BLaER1 (cell line): ENCODE results near the gene MRPS27.

Source experiments
- H3K27ac ChIP-seq: shearing (Covaris generic); formaldehyde crosslinking; 2 replicates; pipeline ENCODE4 v1.8.1; 2022
- H3K27me3 ChIP-seq: shearing (Covaris generic); formaldehyde crosslinking; 2 replicates; pipeline ENCODE4 v1.8.1; 2022
- H3K36me3 ChIP-seq: shearing (Covaris generic); formaldehyde crosslinking; 2 replicates; pipeline ENCODE4 v1.8.1; 2022
- H3K4me1 ChIP-seq: shearing (Covaris generic); formaldehyde crosslinking; 2 replicates; pipeline ENCODE4 v1.8.1; 2022
- H3K4me2 ChIP-seq: shearing (Covaris generic); formaldehyde crosslinking; 2 replicates; pipeline ENCODE4 v1.8.1; 2022
- H3K4me3 ChIP-seq: shearing (Covaris generic); formaldehyde crosslinking; 2 replicates; pipeline ENCODE4 v1.8.1; 2022
- H3K9ac ChIP-seq: shearing (Covaris generic); formaldehyde crosslinking; 2 replicates; pipeline ENCODE4 v1.8.1; 2022
- H3K9me3 ChIP-seq: shearing (Covaris generic); formaldehyde crosslinking; 2 replicates; pipeline ENCODE4 v1.8.1; 2022
- H4K20me1 ChIP-seq: shearing (Covaris generic); formaldehyde crosslinking; 2 replicates; pipeline ENCODE4 v1.8.1; 2022
- Cebpa-rat ChIP-seq: shearing (Covaris generic); IDR thresholded peaks from 2 replicates; pipeline ENCODE4 v1.8.1; 2022

Gene MRPS27

GRCh38 chr5:72284559-72285423, 35.2 kb downstream of the MRPS27 start:
- H3K36me3 ChIP-seq = peaks cover 44% of the 10 kb centered on the region
- H3K4me3 ChIP-seq = no peak overlapping the region
- H3K27me3 ChIP-seq = no peaks in the 10 kb centered on the region
- H3K9me3 ChIP-seq = no peaks in the 10 kb centered on the region
- H3K4me2 ChIP-seq = peak overlapping the region; percentile 1; the same call in 1 of the 2 replicates
- peaks cover 17% of the 10 kb centered on the region for H3K4me1 ChIP-seq
- no peak overlapping the region for H3K27ac ChIP-seq
- no peaks in the 10 kb centered on the region for H4K20me1 ChIP-seq
- no peak overlapping the region for H3K9ac ChIP-seq
- no peak for TF ChIP-seq Cebpa-rat

- H4K20me1 ChIP-seq = no peaks in the 10 kb centered on the region
- no peak overlapping the region for H3K27ac ChIP-seq
- TF ChIP-seq Cebpa-rat = no peak
- no peak overlapping the region for H3K4me2 ChIP-seq
- H3K4me3 ChIP-seq = no peak overlapping the region
- peaks cover 8% of the 10 kb centered on the region; the same call in 1 of the 2 replicates for H3K4me1 ChIP-seq
- H3K9ac ChIP-seq = no peak overlapping the region
- no peaks in the 10 kb centered on the region for H3K27me3 ChIP-seq
- H3K36me3 ChIP-seq = peaks cover 29% of the 10 kb centered on the region
- no peaks in the 10 kb centered on the region for H3K9me3 ChIP-seq
These were observed 36.7 kb downstream of the MRPS27 start for GRCh38 chr5:72283358-72283757.

- Histone ChIP-seq H4K20me1 (no peaks in the 10 kb centered on the region), H3K4me2 (no peak overlapping the region), H3K27ac (no peak overlapping the region), H3K4me1 (peaks cover 8% of the 10 kb centered on the region; the same call in 1 of the 2 replicates), H3K36me3 (peaks cover 26% of the 10 kb centered on the region), H3K9me3 (peaks cover 4% of the 10 kb centered on the region; the same call in 1 of the 2 replicates), H3K27me3 (no peaks in the 10 kb centered on the region), H3K4me3 (no peak overlapping the region), H3K9ac (no peak overlapping the region)
- TF ChIP-seq Cebpa-rat = no peak
These were observed 37.2 kb downstream of the MRPS27 start for GRCh38 chr5:72282878-72283277.

- Histone ChIP-seq H3K27me3 (no peaks in the 10 kb centered on the region), H3K4me1 (peaks cover 8% of the 10 kb centered on the region; the same call in 1 of the 2 replicates), H3K9me3 (peaks cover 12% of the 10 kb centered on the region; the same call in 1 of the 2 replicates), H4K20me1 (no peaks in the 10 kb centered on the region), H3K4me3 (no peak overlapping the region), H3K4me2 (no peak overlapping the region), H3K36me3 (peaks cover 25% of the 10 kb centered on the region), H3K9ac (no peak overlapping the region), H3K27ac (no peak overlapping the region)
- no peak for TF ChIP-seq Cebpa-rat
These were observed 38.1 kb downstream of the MRPS27 start for GRCh38 chr5:72281764-72282499.

- Histone ChIP-seq H3K9me3 (peaks cover 17% of the 10 kb centered on the region), H3K27ac (no peak overlapping the region), H3K4me2 (no peak overlapping the region), H3K9ac (no peak overlapping the region), H3K4me3 (no peak overlapping the region), H3K4me1 (peaks cover 8% of the 10 kb centered on the region; the same call in 1 of the 2 replicates), H4K20me1 (no peaks in the 10 kb centered on the region), H3K36me3 (peaks cover 26% of the 10 kb centered on the region), H3K27me3 (no peaks in the 10 kb centered on the region)
- TF ChIP-seq Cebpa-rat = no peak
These were observed 38.6 kb downstream of the MRPS27 start for GRCh38 chr5:72281430-72281763.

- TF ChIP-seq Cebpa-rat = no peak
- H3K27ac ChIP-seq = no peak overlapping the region
- H3K4me1 ChIP-seq = peaks cover 8% of the 10 kb centered on the region; the same call in 1 of the 2 replicates
- H3K9me3 ChIP-seq = peaks cover 23% of the 10 kb centered on the region
- H3K4me3 ChIP-seq = no peak overlapping the region
- peaks cover 31% of the 10 kb centered on the region for H3K36me3 ChIP-seq
- no peaks in the 10 kb centered on the region for H4K20me1 ChIP-seq
- no peak overlapping the region for H3K4me2 ChIP-seq
- H3K9ac ChIP-seq = no peak overlapping the region
- no peaks in the 10 kb centered on the region for H3K27me3 ChIP-seq
These were observed 39.4 kb downstream of the MRPS27 start for GRCh38 chr5:72280581-72281069.

GRCh38 chr5:72276219-72276752, 43.8 kb downstream of the MRPS27 start:
- H3K9me3 ChIP-seq = peaks cover 23% of the 10 kb centered on the region
- no peak for TF ChIP-seq Cebpa-rat
- peaks cover 52% of the 10 kb centered on the region for H3K36me3 ChIP-seq

GRCh38 chr5:72273547-72273946, 46.5 kb downstream of the MRPS27 start:
- H3K27ac ChIP-seq = no peak overlapping the region

More at GRCh38 chr5:72276219-72276752, 43.8 kb downstream of the MRPS27 start:
- H3K27ac ChIP-seq = no peak overlapping the region
- H3K27me3 ChIP-seq = no peaks in the 10 kb centered on the region
- H4K20me1 ChIP-seq = no peaks in the 10 kb centered on the region
- no peak overlapping the region for H3K4me3 ChIP-seq
- H3K4me2 ChIP-seq = no peak overlapping the region
- H3K9ac ChIP-seq = no peak overlapping the region
- H3K4me1 ChIP-seq = 0 out of 2 replicates have a peak, but pooled peaks cover 6% of the 10 kb centered on the region

GRCh38 chr5:72272398-72272797, 47.6 kb downstream of the MRPS27 start:
- Histone ChIP-seq H3K4me2 (no peak overlapping the region), H3K4me3 (no peak overlapping the region), H3K4me1 (0 out of 2 replicates have a peak, but pooled peaks cover 6% of the 10 kb centered on the region), H3K27ac (no peak overlapping the region), H3K9ac (no peak overlapping the region), H4K20me1 (0 out of 2 replicates have a peak, but pooled peaks cover 5% of the 10 kb centered on the region), H3K36me3 (peaks cover 52% of the 10 kb centered on the region), H3K27me3 (no peaks in the 10 kb centered on the region), H3K9me3 (peaks cover 15% of the 10 kb centered on the region)
- no peak for TF ChIP-seq Cebpa-rat

More at GRCh38 chr5:72273547-72273946, 46.5 kb downstream of the MRPS27 start:
- no peak for TF ChIP-seq Cebpa-rat
- 0 out of 2 replicates have a peak, but pooled peaks cover 5% of the 10 kb centered on the region for H4K20me1 ChIP-seq
- H3K36me3 ChIP-seq = peaks cover 58% of the 10 kb centered on the region
- H3K27me3 ChIP-seq = no peaks in the 10 kb centered on the region
- peaks cover 23% of the 10 kb centered on the region for H3K9me3 ChIP-seq
- no peak overlapping the region for H3K4me2 ChIP-seq
- no peak overlapping the region for H3K4me3 ChIP-seq
- H3K4me1 ChIP-seq = 0 out of 2 replicates have a peak, but pooled peaks cover 6% of the 10 kb centered on the region
- H3K9ac ChIP-seq = no peak overlapping the region
